Duodenal mucosa (tissue), 2 donors: ENCODE results near the gene TTLL10.
A peak's percentile ranks its signal among the peaks of the same experiment; 100 is the strongest.

ENCODE experiments used
- H3K27ac ChIP-seq: one replicate; pipeline ENCODE4 v1.7.0; 2013; ENCODE audit warnings: low read depth, low read length
- H3K27me3 ChIP-seq, 2 donors: one replicate each; pipeline ENCODE4 v1.7.0; 2013; ENCODE audit warnings: low read length in 2 of 2, control low read depth in 1 of 2; ENCODE audit not compliant: insufficient read depth in 2 of 2, control insufficient read depth in 1 of 2
- H3K36me3 ChIP-seq, 2 donors: one replicate each; pipeline ENCODE4 v1.7.0; 2013; ENCODE audit warnings: low read length in 2 of 2, control low read depth in 1 of 2; ENCODE audit not compliant: insufficient read depth in 2 of 2, control insufficient read depth in 1 of 2
- H3K4me1 ChIP-seq, 2 donors: one replicate each; pipeline ENCODE4 v1.7.0; 2013; ENCODE audit warnings: low read length in 2 of 2, control low read depth in 1 of 2; ENCODE audit not compliant: insufficient read depth in 2 of 2, control insufficient read depth in 1 of 2
- H3K4me3 ChIP-seq, 2 donors: one replicate each; pipeline ENCODE4 v1.7.0; 2013; ENCODE audit warnings: low read length in 2 of 2, low read depth in 1 of 2
- H3K9ac ChIP-seq, 2 donors: one replicate each; pipeline ENCODE4 v1.7.0; 2013; ENCODE audit warnings: low read length in 2 of 2, low read depth in 1 of 2
- H3K9me3 ChIP-seq, 2 donors: one replicate each; pipeline ENCODE4 v1.7.0; 2013; ENCODE audit warnings: low read length in 2 of 2, control low read depth in 1 of 2; ENCODE audit not compliant: control insufficient read depth in 1 of 2

Gene TTLL10

GRCh38 chr1:1157426-1157913 is 16.2 kb upstream of the TTLL10 start:
- Histone ChIP-seq H3K36me3 (peaks cover 0 to 5% of the 10 kb centered on the region in 2 donors), H3K9me3 (no peaks in the 10 kb centered on the region), H3K4me3 (peak overlapping the region; percentile 71 to 78), H3K27ac (peak overlapping the region; percentile 98), H3K9ac (peak overlapping the region; percentile 85 to 94), H3K27me3 (no peaks in the 10 kb centered on the region), H3K4me1 (peaks cover 20 to 26% of the 10 kb centered on the region in 2 donors)

GRCh38 chr1:1157914-1158710 is 15.6 kb upstream of the TTLL10 start:
- no peaks in the 10 kb centered on the region for H3K9me3 ChIP-seq
- H3K4me1 ChIP-seq = peaks cover 20 to 26% of the 10 kb centered on the region in 2 donors
- peak overlapping the region; percentile 98 for H3K27ac ChIP-seq
- peak overlapping the region; percentile 71 to 78 for H3K4me3 ChIP-seq
- H3K9ac ChIP-seq = peak overlapping the region; percentile 85 to 94
- H3K36me3 ChIP-seq = no peaks in the 10 kb centered on the region
- no peaks in the 10 kb centered on the region for H3K27me3 ChIP-seq

- Histone ChIP-seq H3K9me3 (no peaks in the 10 kb centered on the region), H3K27me3 (no peaks in the 10 kb centered on the region), H3K4me3 (no peak overlapping the region), H3K27ac (no peak overlapping the region), H3K36me3 (no peaks in the 10 kb centered on the region), H3K9ac (peak overlapping the region in 1 of 2 donors; percentile 12), H3K4me1 (peaks cover 20 to 26% of the 10 kb centered on the region in 2 donors)
Measured at GRCh38 chr1:1160281-1160930, 13.3 kb upstream of the TTLL10 start.

- no peak overlapping the region for H3K27ac ChIP-seq
- H3K36me3 ChIP-seq = no peaks in the 10 kb centered on the region
- peak overlapping the region in 1 of 2 donors; percentile 65 for H3K9ac ChIP-seq
- no peaks in the 10 kb centered on the region for H3K9me3 ChIP-seq
- H3K27me3 ChIP-seq = no peaks in the 10 kb centered on the region
- no peak overlapping the region for H3K4me3 ChIP-seq
- peaks cover 24 to 26% of the 10 kb centered on the region in 2 donors for H3K4me1 ChIP-seq
Measured at GRCh38 chr1:1161078-1161682, 12.5 kb upstream of the TTLL10 start.

DNA sequence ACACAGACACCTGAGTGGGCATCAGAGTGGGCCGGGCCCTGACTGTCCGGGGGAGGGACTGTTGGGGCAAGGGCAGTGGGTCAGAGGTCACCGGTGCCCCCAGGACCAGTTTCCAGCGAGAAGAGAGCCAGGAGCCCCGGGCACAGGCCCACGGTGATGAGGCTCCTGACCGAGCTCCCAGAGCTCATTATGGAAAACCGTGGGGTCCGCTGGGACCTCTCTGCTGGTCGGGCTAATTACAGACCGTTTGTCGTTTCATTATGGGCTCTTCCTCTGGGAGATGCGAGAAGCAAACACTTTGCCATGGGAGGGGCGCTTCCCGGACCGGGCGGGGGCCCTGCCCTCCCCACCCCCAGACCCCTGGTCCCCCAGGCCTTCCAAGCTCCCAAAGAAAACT is 12.0 kb upstream of the TTLL10 start:
- Histone ChIP-seq H3K9ac (peak overlapping the region in 1 of 2 donors; percentile 65), H3K27me3 (no peaks in the 10 kb centered on the region), H3K4me3 (peak overlapping the region in 1 of 2 donors; percentile 35), H3K4me1 (peaks cover 23 to 25% of the 10 kb centered on the region in 2 donors), H3K36me3 (no peaks in the 10 kb centered on the region), H3K9me3 (no peaks in the 10 kb centered on the region), H3K27ac (peak overlapping the region; percentile 70)

GRCh38 chr1:1162597-1163537 is 10.8 kb upstream of the TTLL10 start:
- H3K36me3 ChIP-seq = no peaks in the 10 kb centered on the region
- peak overlapping the region; percentile 93 to 95 for H3K9ac ChIP-seq
- peaks cover 20 to 30% of the 10 kb centered on the region in 2 donors for H3K4me1 ChIP-seq
- peak overlapping the region; percentile 92 for H3K27ac ChIP-seq
- no peaks in the 10 kb centered on the region for H3K27me3 ChIP-seq
- H3K9me3 ChIP-seq = no peaks in the 10 kb centered on the region
- peak overlapping the region; percentile 77 to 85 for H3K4me3 ChIP-seq

DNA sequence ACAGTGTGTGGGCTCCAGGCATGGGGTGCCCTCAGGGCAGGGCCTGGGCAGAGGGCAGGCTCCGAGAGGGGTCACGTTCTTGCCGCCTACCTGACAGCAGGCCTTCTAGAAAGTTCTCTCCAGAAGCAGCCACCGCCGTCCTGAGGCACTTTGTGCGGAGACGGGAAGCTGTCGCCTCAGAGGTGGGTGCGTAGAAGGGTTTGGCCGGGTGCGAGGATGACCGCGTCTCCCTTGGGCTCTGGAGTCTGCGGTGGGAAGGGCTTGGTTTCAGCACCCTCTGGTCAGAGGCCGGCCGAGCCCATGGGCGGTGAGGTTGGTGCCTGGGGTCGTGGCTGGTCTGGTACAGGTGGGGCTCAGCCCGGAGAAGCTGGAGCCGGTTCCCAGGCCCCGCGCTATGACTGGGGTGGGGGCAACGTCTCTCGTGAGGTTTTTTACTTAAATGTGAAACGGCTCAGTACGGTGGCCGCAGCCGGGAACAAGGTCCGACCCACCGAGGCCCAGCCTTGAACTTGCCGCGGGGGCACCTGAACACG is 10.1 kb upstream of the TTLL10 start:
- Histone ChIP-seq H3K9me3 (no peaks in the 10 kb centered on the region), H3K9ac (peak overlapping the region; percentile 93 to 95), H3K4me1 (peaks cover 19 to 25% of the 10 kb centered on the region in 2 donors), H3K4me3 (peak overlapping the region; percentile 77 to 85), H3K27me3 (no peaks in the 10 kb centered on the region), H3K36me3 (peaks cover 0 to 4% of the 10 kb centered on the region in 2 donors), H3K27ac (peak overlapping the region; percentile 92)

- peak overlapping the region; percentile 92 for H3K27ac ChIP-seq
- no peaks in the 10 kb centered on the region for H3K27me3 ChIP-seq
- peak overlapping the region; percentile 77 to 85 for H3K4me3 ChIP-seq
- peaks cover 13 to 18% of the 10 kb centered on the region in 2 donors for H3K4me1 ChIP-seq
- no peaks in the 10 kb centered on the region for H3K9me3 ChIP-seq
- peaks cover 0 to 4% of the 10 kb centered on the region in 2 donors for H3K36me3 ChIP-seq
- H3K9ac ChIP-seq = peak overlapping the region; percentile 93 to 95
Measured at GRCh38 chr1:1164361-1164700, 9.3 kb upstream of the TTLL10 start.

DNA sequence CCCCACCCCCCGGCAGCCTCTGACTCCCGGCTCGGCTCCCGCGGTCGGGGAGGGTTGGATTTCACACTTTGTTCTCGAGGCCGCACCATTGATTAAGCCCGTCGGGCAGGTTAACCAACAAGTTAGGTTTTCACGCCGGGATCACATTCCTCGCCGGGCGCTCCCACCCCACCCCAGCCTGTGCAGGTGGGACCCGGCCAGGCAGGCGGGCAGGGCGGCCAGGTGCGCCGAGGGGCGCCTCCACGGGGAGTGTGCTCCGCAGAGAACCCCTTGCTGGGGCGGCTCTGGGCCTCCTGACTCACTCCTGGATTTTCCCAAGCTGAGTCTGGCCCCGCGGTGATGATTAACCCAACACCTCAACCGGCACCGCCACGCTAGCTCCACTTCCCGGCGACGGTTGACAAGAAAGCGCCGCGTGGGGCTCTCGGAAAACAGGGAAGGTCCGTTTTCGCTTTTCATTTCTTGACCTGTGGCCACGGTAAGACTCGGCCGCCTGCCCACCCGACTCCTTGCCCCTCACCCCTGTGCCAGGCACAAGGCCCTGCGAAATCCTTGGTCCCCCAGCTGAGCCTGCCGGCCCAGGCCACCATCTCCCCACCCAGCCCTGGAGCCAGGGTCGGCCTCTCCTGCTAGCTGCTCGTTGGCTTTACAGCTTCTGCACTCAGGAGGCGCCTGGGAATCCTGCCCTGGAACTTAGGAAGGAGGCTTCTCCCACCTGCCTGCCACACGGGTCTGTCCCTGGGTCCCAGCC is 8.8 kb upstream of the TTLL10 start:
- Histone ChIP-seq H3K4me1 (peaks cover 8 to 14% of the 10 kb centered on the region in 2 donors), H3K9ac (peak overlapping the region; percentile 93 to 95), H3K27ac (peak overlapping the region; percentile 92), H3K27me3 (no peaks in the 10 kb centered on the region), H3K9me3 (no peaks in the 10 kb centered on the region), H3K4me3 (peak overlapping the region; percentile 77 to 85), H3K36me3 (peaks cover 4% of the 10 kb centered on the region in 2 donors)
